Mesenchymal stem cell (in vitro differentiated cells and primary cell): ENCODE results near the gene RAB12.

Experiments used
- DNase-seq: peaks from one replicate; pipeline ENCODE4 v3.0.0-alpha.2; 2013
- H2AFZ ChIP-seq: one replicate; pipeline ENCODE4 v1.6.1; 2013; ENCODE audit warnings: low read depth, mild to moderate bottlenecking, control low read depth, inconsistent platforms, low read length, moderate library complexity
- H2AK5ac ChIP-seq: 2 replicates; pipeline ENCODE4 v1.6.1; 2013; ENCODE audit warnings: low read length, moderate library complexity, mild to moderate bottlenecking, inconsistent platforms; ENCODE audit not compliant: severe bottlenecking
- H2BK120ac ChIP-seq: one replicate; pipeline ENCODE4 v1.6.1; 2013; ENCODE audit warnings: low read depth, mild to moderate bottlenecking, inconsistent platforms, low read length, moderate library complexity
- H2BK12ac ChIP-seq, 2 experiments: one replicate each; pipeline ENCODE4 v1.6.1; 2013; ENCODE audit warnings: inconsistent platforms in 2 of 2, low read length in 2 of 2, mild to moderate bottlenecking in 2 of 2, moderate library complexity in 2 of 2, control low read depth in 1 of 2
- H2BK15ac ChIP-seq: one replicate; pipeline ENCODE4 v1.6.1; 2013; ENCODE audit warnings: mild to moderate bottlenecking, low read depth, inconsistent platforms; ENCODE audit not compliant: poor library complexity, severe bottlenecking
- H2BK5ac ChIP-seq: 2 replicates; pipeline ENCODE4 v1.6.1; 2013; ENCODE audit warnings: low read depth, mild to moderate bottlenecking, low read length, control low read depth, inconsistent platforms; ENCODE audit not compliant: poor library complexity, severe bottlenecking
- H3K14ac ChIP-seq, 2 experiments: one replicate each; pipeline ENCODE4 v1.6.1; 2013; ENCODE audit warnings: inconsistent platforms in 2 of 2, low read length in 2 of 2, control low read depth in 1 of 2, mild to moderate bottlenecking in 1 of 2, moderate library complexity in 1 of 2
- H3K18ac ChIP-seq, 2 experiments: one replicate each; pipeline ENCODE4 v1.6.1; 2013; ENCODE audit warnings: inconsistent platforms in 2 of 2, low read length in 2 of 2, control low read depth in 1 of 2, low read depth in 1 of 2, mild to moderate bottlenecking in 1 of 2
- H3K23ac ChIP-seq, 2 experiments: one replicate each; pipeline ENCODE4 v1.6.1; 2013; ENCODE audit warnings: inconsistent platforms in 2 of 2, low read length in 2 of 2, mild to moderate bottlenecking in 2 of 2, moderate library complexity in 2 of 2, control low read depth in 1 of 2
- H3K27ac ChIP-seq: 2 replicates; pipeline ENCODE4 v1.5.1; 2013; ENCODE audit warnings: mild to moderate bottlenecking, moderate library complexity, low read length, control low read depth, inconsistent platforms; ENCODE audit not compliant: poor library complexity, severe bottlenecking
- H3K27me3 ChIP-seq, 2 experiments: 2 replicates each; pipeline versions ENCODE4 v1.6.1 to v1.7.0; 2013; ENCODE audit warnings: low read length in 2 of 2, mild to moderate bottlenecking in 2 of 2, moderate library complexity in 2 of 2, control low read depth in 1 of 2, inconsistent platforms in 1 of 2; ENCODE audit not compliant: control insufficient read depth in 1 of 2, insufficient read depth in 1 of 2
- H3K36me3 ChIP-seq, 2 experiments: 2 replicates each; pipeline versions ENCODE4 v1.6.1 to v1.7.0; 2013; ENCODE audit warnings: low read length in 2 of 2, control low read depth in 1 of 2, inconsistent platforms in 1 of 2, low read depth in 1 of 2, mild to moderate bottlenecking in 1 of 2; ENCODE audit not compliant: insufficient read depth in 2 of 2, control insufficient read depth in 1 of 2
- H3K4ac ChIP-seq, 2 experiments: one replicate each; pipeline ENCODE4 v1.6.1; 2013; ENCODE audit warnings: inconsistent platforms in 2 of 2, low read length in 2 of 2, mild to moderate bottlenecking in 2 of 2, moderate library complexity in 2 of 2, control low read depth in 1 of 2, low read depth in 1 of 2
- H3K4me1 ChIP-seq: 2 replicates; pipeline ENCODE4 v1.6.1; 2013; ENCODE audit warnings: low read depth, low read length, control low read depth; ENCODE audit not compliant: control insufficient read depth, insufficient read depth
- H3K4me2 ChIP-seq: 2 replicates; pipeline ENCODE4 v1.6.1; 2013; ENCODE audit warnings: low read length, mild to moderate bottlenecking, inconsistent platforms; ENCODE audit not compliant: poor library complexity, severe bottlenecking
- H3K4me3 ChIP-seq, 2 experiments: 2 replicates each; pipeline versions ENCODE4 v1.5.1 to v1.7.0; 2013; ENCODE audit warnings: low read length in 2 of 2, mild to moderate bottlenecking in 2 of 2, control low read depth in 1 of 2, low read depth in 1 of 2; ENCODE audit not compliant: insufficient read depth in 1 of 2
- H3K79me1 ChIP-seq: replicated peaks from 2 replicates; pipeline ENCODE4 v1.6.1; 2013; ENCODE audit warnings: mild to moderate bottlenecking, control low read depth, low read length, inconsistent platforms; ENCODE audit not compliant: poor library complexity, severe bottlenecking
- H3K9ac ChIP-seq: 2 replicates; pipeline ENCODE4 v1.7.0; 2013; ENCODE audit warnings: mild to moderate bottlenecking, low read length, moderate library complexity
- H3K9me3 ChIP-seq: 2 replicates; pipeline ENCODE4 v1.7.0; 2013; ENCODE audit warnings: mild to moderate bottlenecking, low read length; ENCODE audit not compliant: control insufficient read depth
- H4K8ac ChIP-seq: one replicate; pipeline ENCODE4 v1.6.1; 2013; ENCODE audit warnings: inconsistent platforms, mild to moderate bottlenecking, low read length, moderate library complexity
- H4K91ac ChIP-seq: one replicate; pipeline ENCODE4 v1.6.1; 2013; ENCODE audit warnings: mild to moderate bottlenecking, low read length, inconsistent platforms
- WGBS: methylation state at CpG from one replicate; pipeline ENCODE4 v1.1.7; 2013; ENCODE audit warnings: mixed read lengths; 5-methylcytosine and 5-hydroxymethylcytosine counted together

The RAB12 gene

GRCh38 chr18:8607776-8608742 is 1.2 kb upstream of the RAB12 start:
- H3K4ac ChIP-seq: no peak overlapping the region
- peaks cover 0 to 36% of the 10 kb centered on the region in 2 experiments for H3K27me3 ChIP-seq
- H3K9ac ChIP-seq: peak overlapping the region; percentile 90
- 81% methylated on average over 16 of the region's 18 CpGs for WGBS
- H3K23ac ChIP-seq: no peak overlapping the region
- no peak overlapping the region for H3K14ac ChIP-seq
- peak overlapping the region; percentile 52 to 94 for H3K18ac ChIP-seq
- peak overlapping the region; percentile 47 to 80 for H3K4me3 ChIP-seq
- no peak overlapping the region for H3K27ac ChIP-seq
- no peak overlapping the region for H2BK12ac ChIP-seq
- no peak overlapping the region for H4K91ac ChIP-seq
- no peak overlapping the region for H2AFZ ChIP-seq
- peak overlapping the region; percentile 90 for H4K8ac ChIP-seq
- H3K36me3 ChIP-seq: peaks cover 6 to 7% of the 10 kb centered on the region in 2 experiments
- peaks cover 2% of the 10 kb centered on the region for H3K79me1 ChIP-seq
- peaks cover 9% of the 10 kb centered on the region for H3K4me1 ChIP-seq
- no peak overlapping the region for H2BK5ac ChIP-seq
- H2BK15ac ChIP-seq: no peak overlapping the region
- H2AK5ac ChIP-seq: no peak overlapping the region
- no peaks in the 10 kb centered on the region for H3K9me3 ChIP-seq
- peak overlapping the region; percentile 64 for H3K4me2 ChIP-seq
- DNase-seq: peak; percentile 9
- no peak overlapping the region for H2BK120ac ChIP-seq

DNA sequence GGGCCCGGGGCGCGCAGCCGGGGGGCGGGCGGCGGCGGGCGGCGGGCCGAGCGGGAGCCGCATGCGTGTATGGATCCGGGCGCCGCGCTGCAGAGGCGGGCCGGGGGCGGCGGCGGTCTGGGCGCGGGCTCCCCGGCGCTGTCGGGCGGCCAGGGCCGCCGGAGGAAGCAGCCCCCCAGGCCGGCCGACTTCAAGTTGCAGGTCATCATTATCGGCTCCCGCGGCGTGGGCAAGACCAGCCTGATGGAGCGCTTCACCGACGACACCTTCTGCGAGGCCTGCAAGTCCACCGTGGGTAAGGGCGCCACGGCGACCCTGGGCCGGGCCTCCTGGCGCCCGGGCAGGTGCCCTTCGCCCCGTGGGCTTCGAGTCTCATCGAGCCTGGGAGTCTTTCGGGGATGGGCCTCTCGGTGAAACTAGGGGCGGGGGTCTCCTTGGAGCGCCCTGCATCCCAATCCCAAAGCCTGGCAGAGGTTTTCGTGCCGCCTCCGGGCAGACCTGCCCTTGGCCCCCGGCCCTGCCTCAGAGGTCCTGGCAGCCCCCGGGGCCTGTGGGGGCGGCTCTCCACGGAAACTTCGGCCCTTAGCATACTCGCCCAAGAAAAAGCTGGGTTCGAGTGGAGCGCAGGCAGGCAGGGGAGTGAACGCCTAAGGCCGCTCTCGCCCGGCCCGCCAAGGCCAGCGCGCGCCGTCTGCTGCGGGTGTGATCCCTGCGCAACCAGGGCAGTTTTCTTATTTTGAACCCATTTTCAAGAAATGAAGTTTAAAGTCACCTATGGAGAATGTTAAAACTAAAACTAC is 622 bp downstream of the RAB12 start:
- peak; percentile 10 for DNase-seq
- Histone ChIP-seq H3K27ac (no peak overlapping the region), H3K4me1 (peaks cover 11% of the 10 kb centered on the region), H3K14ac (peak overlapping the region in 1 of 2 experiments; percentile 36), H3K4ac (peak overlapping the region; percentile 56 to 89), H2AK5ac (no peak overlapping the region), H3K18ac (peak overlapping the region in 1 of 2 experiments; percentile 48), H3K9ac (peak overlapping the region; percentile 91), H3K27me3 (peaks cover 0 to 20% of the 10 kb centered on the region in 2 experiments), H4K91ac (no peak overlapping the region), H3K4me2 (peak overlapping the region; percentile 99), H3K36me3 (peaks cover 6 to 7% of the 10 kb centered on the region in 2 experiments), H2BK12ac (no peak overlapping the region), H4K8ac (peak overlapping the region; percentile 39), H2AFZ (no peak overlapping the region), H3K23ac (peak overlapping the region in 1 of 2 experiments; percentile 63), H2BK5ac (no peak overlapping the region), H2BK120ac (peak overlapping the region; percentile 78), H2BK15ac (peak overlapping the region; percentile 38), H3K9me3 (no peaks in the 10 kb centered on the region), H3K79me1 (peaks cover 3% of the 10 kb centered on the region), H3K4me3 (peak overlapping the region; percentile 86 to 87)
- whole genome bisulfite sequencing: 1% methylated on average over 59 of the region's 78 CpGs

DNA sequence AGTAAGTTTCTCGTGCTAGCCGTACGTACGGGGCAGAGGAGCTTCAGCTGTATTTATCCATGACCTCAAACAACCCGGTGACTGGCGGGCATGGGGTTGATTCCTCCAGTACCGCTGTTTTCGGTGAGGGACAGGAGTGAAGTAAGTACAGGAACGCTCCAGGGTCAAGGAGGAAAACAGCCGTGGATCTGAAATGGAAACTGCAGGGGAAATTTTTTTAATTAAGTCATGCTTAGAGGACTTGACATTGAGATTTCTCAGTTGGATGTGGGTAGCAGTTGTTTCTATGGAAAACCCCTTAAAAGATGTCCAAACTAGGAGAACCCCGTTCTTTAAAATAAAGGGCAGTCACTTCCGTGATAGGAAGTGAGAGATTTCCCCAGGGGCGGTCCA is 1.2 kb downstream of the RAB12 start:
- H3K27ac ChIP-seq: no peak overlapping the region
- peak overlapping the region; percentile 99 for H3K4me2 ChIP-seq
- H3K27me3 ChIP-seq: peaks cover 0 to 17% of the 10 kb centered on the region in 2 experiments
- H2BK12ac ChIP-seq: no peak overlapping the region
- no peak overlapping the region for H2AFZ ChIP-seq
- WGBS: 6% methylated on average over 11 of the region's 13 CpGs
- H3K4me1 ChIP-seq: peaks cover 13% of the 10 kb centered on the region
- peak overlapping the region; percentile 86 to 87 for H3K4me3 ChIP-seq
- peaks cover 6 to 7% of the 10 kb centered on the region in 2 experiments for H3K36me3 ChIP-seq
- no peak overlapping the region for H4K8ac ChIP-seq
- H2BK120ac ChIP-seq: no peak overlapping the region
- H3K18ac ChIP-seq: no peak overlapping the region
- H3K23ac ChIP-seq: no peak overlapping the region
- H3K9me3 ChIP-seq: no peaks in the 10 kb centered on the region
- H3K14ac ChIP-seq: no peak overlapping the region
- no peak overlapping the region for H4K91ac ChIP-seq
- no peak overlapping the region for H2BK5ac ChIP-seq
- H2BK15ac ChIP-seq: no peak overlapping the region
- no peak overlapping the region for H3K4ac ChIP-seq
- no peak overlapping the region for H2AK5ac ChIP-seq
- peaks cover 4% of the 10 kb centered on the region for H3K79me1 ChIP-seq
- H3K9ac ChIP-seq: peak overlapping the region; percentile 91
- DNase-seq: peak; percentile 61
